GM12875 (cell line): ENCODE results near the gene GLB1L3.
"Not testable (repeated sequence)": the region's sequence is repeated elsewhere in the genome, so short reads cannot be mapped to it uniquely, and the experiment has no call there.

ENCODE experiments used
- H3K4me3 ChIP-seq: one replicate; pipeline ENCODE4 v1.5.1; 2011; ENCODE audit warnings: low read depth, low read length, control low read depth
- TF ChIP-seq, protein P1 (sequence below): IDR thresholded peaks from 2 replicates; pipeline ENCODE4 v1.5.1; 2011; ENCODE audit warnings: low read depth, mild to moderate bottlenecking, control low read depth, inconsistent platforms, low read length, moderate library complexity, borderline replicate concordance; ENCODE audit not compliant: insufficient read depth

GLB1L3 gene

DNA sequence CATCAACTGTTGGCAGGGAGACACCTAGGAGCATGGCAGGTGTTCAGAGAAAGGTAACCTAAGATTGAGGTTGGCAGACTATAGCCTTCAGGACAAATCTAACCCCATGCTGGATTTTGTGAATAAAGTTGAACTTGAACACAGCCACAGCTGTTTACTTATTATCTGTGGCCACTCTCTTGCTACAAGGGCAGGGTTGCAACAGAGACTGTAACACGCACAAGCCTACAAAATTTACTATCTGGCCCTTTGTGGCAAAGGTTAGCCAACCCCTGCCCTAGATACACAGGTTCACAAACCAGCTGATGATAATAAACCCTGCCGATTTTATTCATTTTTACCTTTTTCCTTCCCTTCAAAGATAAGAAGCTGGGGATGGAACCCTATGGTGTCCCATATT, 25.5 kb upstream of the GLB1L3 start:
- TF ChIP-seq, protein P1, sequence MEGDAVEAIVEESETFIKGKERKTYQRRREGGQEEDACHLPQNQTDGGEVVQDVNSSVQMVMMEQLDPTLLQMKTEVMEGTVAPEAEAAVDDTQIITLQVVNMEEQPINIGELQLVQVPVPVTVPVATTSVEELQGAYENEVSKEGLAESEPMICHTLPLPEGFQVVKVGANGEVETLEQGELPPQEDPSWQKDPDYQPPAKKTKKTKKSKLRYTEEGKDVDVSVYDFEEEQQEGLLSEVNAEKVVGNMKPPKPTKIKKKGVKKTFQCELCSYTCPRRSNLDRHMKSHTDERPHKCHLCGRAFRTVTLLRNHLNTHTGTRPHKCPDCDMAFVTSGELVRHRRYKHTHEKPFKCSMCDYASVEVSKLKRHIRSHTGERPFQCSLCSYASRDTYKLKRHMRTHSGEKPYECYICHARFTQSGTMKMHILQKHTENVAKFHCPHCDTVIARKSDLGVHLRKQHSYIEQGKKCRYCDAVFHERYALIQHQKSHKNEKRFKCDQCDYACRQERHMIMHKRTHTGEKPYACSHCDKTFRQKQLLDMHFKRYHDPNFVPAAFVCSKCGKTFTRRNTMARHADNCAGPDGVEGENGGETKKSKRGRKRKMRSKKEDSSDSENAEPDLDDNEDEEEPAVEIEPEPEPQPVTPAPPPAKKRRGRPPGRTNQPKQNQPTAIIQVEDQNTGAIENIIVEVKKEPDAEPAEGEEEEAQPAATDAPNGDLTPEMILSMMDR: no peak
- no peak overlapping the region for H3K4me3 ChIP-seq

DNA sequence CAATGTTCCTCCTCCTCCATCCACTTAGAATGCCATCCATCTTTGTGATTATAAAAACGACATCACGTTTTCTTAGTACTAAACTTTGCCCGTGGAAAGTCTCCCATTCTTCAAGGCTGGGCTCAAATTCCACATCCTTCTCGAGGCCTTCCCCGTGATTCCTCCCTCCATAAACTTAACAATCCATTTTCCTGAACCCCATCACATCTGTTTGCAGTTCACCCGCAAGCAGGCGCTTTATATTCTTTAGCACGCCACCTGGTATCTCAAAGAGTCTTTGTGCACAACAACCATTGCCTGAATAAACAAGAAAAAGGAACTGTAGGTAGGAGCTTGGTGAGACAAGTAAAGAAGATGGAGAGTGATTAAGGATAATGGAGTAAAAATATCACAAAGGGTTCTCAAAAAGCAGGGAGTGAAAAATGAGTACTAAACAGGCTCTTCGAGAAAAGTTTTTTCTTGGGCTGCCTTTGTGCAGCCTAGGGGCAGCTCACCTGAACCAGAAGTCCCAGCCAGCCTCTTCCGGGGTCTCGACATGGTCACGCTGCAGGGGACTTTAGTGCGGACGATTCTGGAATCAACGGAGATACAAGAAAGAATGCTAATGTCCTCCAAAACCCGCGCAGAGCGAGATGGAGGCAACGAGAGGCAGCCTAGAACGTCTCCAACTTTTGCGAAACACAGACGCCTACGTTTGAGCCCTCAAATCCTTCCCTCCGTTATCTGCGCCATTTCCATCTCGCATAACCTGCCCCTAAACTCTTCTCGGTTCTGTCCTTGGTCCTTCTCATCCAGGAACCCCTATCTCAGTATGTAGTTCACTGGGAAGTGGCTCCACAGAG, 23.6 kb upstream of the GLB1L3 start:
- TF ChIP-seq, protein P1: no peak
- peak overlapping the region; percentile 98 for H3K4me3 ChIP-seq

DNA sequence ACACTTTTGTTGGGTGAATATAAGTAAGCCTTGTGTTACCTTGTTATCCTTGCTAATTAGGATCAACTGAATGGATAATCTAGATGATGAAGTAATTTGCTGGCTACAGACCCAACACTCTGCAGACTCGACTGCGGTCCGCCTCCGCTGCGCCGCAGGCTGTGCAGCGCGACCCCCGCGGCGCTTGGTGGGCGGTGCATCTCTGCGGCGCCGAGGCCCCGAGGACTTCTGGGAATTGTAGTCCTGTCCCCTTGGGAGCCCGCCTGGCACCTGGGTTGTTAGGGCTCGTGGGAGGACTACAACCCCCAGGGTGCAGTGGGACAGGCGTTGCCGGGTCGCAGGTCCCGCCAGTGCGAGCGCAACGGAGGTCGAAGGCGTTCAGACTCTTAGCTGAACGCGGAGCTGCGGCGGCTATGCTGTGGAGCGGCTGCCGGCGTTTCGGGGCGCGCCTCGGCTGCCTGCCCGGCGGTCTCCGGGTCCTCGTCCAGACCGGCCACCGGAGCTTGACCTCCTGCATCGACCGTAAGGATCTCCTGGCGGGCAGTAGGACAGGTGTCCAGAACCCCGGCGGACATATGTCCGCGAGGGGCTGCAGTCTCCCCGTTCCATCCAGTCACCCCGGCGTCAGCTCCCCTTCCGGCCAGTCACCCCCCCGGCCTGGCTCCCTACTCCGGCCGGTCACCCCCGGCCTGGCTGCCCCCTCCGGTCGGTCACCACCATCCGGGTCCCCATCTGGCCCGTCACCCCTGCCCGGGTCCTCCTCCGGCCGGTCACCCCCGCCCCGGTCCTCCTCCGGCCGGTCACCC, 22.8 kb upstream of the GLB1L3 start, which contains the start of the genes ACAD8 and THYN1:
ACAD8 (plus strand) TSS at position 381 of the 806 bp plus-strand sequence; CDS start at position 414, 33 bp downstream.
THYN1 (minus strand) TSS at position 165 of the 806 bp plus-strand sequence. CDS start 470 bp downstream, outside the sequence.
- peak within 1 kb of the TSS; percentile 98 for H3K4me3 ChIP-seq
- TF ChIP-seq, protein P1: no peak

DNA sequence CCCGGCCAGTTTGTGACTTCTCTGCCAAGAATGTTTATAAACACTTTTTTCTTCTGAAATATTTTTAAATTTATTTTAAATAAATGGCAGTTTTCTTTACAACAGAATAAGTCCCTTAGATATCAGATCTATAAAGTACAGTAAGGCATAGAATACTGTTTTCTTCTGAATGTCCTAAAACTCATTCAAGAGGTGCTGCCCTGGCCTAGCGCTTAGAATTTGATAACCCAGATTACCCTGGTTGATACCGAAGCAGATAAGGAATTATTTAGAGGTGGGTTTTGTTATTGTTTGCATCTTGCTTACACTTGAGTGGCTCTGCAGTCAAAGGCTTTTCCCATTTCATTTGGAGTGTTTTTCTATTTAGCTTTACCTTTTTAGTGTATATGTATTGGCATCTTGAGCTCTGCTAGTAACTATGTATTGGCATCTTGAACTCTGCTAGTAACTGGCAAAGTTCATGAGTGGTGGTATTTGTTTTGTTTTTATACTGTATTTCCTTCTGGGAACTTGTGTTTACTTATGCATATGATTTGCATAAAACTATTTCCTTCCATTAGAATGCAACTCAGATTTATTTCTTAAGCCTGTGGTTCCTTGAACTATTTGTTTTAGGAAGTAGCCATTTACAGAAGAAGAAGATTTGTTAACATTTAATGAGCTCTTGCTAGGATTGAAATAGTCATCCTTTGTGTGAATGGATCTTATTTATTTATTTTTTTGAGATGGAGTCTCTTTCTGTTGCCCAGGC, 21.6 kb upstream of the GLB1L3 start:
- TF ChIP-seq, protein P1: no peak
- H3K4me3 ChIP-seq: no peak overlapping the region

DNA sequence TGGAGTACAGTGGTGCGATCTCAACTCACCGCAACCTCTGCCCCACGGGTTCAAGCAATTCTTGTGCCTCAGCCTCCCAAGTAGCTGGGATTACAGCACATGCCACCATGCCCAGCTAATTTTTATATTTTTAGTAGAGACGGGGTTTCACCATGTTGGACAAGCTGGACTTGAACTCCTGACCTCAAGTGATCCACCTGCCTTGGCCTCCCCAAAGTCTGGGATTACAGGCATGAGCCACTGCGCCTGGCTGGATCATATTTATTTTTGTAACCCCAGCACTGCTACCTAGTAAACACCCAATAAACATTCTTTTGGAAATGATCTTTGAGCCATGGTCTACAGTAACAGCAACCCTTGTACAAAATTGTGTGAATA, 21.0 kb upstream of the GLB1L3 start:
- not testable (repeated sequence) for H3K4me3 ChIP-seq

DNA sequence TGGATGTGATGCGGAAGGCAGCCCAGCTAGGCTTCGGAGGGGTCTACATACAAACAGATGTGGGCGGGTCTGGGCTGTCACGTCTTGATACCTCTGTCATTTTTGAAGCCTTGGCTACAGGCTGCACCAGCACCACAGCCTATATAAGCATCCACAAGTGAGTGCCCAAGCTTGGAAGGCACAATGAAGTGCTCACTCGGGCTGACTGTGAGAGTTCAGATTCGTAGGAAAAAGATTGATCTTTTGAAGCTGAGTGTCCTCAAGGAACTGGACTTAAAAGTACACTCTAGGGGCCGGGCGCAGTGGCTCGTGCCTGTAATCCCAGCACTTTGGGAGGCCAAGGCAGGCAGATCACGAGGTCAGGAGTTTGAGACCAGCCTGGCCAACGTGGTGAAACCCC, 19.1 kb upstream of the GLB1L3 start:
- TF ChIP-seq, protein P1: no peak
- no peak overlapping the region for H3K4me3 ChIP-seq

DNA sequence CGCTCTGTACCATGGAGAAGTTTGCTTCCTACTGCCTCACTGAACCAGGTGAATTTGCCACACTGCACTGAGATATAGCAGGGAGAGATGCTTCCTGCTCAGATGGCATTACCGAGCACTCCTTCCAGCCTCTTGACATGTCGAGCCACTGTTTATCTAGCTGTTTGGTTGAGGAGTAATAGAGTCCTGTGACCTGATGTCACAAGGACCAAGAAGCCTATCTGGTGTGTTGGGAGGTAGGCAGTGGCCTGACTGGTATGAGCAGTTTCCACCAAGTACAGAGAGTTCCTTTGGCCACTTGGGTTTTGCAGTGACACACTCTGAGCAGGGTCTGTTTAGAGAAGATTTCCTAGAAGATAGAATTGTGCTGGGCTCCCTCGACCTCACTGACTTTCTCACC, 17.6 kb upstream of the GLB1L3 start:
- H3K4me3 ChIP-seq: no peak overlapping the region
- TF ChIP-seq, protein P1: no peak
